ENCODE results near the gene MAGI2.

MAGI2 gene

DNA sequence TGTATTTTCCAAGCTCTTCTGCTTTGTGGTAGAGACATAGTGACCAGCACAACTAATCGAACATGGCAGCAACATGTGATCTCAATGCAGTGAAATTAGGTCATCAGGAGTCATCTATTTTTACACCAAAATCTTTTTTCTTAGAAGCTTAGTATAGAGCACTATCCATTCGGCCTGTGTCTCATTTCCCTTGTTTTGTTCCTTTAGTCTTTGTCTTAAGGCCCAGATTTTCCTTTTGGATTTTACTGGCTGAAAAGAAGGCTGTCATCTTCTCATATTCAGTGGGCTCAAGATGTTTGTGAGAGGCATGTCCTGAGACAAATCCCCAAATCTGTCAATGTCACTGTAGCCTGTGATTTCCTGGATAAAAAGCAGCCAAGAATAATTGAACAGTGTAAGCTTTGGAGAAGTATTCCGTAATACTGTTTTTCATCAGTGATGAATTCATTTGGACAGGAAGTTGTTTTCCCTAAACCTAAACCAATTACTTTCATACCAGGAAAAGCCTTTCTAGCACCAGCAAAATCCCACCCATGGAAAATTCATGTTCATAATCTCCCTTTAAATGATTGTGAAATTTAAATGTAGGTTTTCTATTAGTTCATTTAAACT, 55.2 kb downstream of the MAGI2 start:
- DNase-seq (ENCODE audit: low read depth, low spot score): no peak
- no peak overlapping the region for H3K27ac ChIP-seq

DNA sequence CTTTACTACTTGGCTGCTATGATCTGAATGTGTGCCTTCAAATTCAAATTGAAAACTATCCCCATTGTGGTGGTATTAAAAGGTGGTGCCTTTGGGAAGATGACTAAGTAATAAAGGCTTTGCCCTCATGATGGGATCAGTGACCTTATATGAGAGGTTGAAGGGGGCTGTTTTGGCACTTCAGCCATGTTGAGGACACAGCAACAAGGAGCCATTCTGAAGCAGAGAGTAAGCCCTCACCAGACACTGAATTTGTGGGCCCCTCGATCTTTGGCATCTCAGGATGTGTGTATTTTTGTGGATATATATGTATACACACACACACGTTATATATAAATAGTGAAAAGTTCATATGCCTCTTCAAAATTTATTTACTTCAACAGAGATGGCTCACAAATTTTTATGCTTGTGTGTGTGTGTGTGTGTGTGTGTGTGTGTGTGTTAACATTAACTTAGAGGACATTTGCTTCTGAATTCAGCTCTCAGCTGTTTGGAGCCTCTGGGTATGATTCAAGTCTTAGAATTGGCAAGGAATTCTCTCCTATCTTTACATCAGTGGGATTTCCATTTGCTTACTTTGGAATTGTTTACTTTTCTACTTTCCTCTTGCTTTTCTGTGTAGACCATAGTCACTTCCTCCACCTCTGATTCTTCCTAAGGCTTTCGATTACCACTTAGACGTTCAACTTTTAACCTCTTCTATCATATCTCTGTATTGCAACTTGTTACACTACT, 66.6 kb downstream of the MAGI2 start:
- DNase-seq (ENCODE audit: low read depth, low spot score): no peak
- H3K27ac ChIP-seq: no peak overlapping the region

DNA sequence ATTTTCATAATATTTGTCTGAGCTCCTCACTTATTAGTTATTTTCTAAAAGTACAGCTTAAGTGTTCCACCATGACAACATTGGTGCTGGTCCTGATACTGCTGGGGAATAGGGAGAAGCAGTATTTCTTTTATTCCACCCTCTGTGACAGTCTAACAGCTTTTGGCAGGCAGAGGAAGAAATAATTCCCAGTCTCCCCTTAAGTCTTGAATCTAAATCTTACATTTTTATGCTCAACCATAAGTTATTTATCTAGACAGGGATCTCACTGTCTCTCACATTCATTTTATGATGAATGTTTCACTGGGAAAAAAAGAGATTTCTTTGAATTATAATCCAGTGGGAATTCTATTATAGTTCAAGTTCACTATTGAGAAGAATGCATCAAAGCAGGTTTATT, 71.5 kb downstream of the MAGI2 start:
- DNase-seq (ENCODE audit: low read depth, low spot score): no peak
- no peak overlapping the region for H3K27ac ChIP-seq

DNA sequence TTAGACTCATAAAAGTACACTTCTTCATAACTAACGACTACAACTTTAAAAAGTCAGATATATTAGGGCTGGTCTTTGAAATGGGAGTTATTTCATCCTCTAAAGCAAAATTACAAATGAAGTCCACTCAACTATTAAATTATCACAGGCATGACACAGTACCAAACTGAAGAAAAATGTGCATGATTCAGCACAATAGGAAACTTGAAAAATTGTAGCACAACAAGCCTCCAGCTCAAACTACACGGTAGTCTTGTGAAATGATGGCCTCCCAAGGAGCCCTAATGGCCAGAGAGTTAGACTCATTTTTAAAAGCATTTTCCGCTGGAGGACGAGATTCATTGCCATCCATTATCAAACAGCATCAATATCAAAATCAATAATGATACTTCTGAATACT, 76.4 kb downstream of the MAGI2 start:
- H3K27ac ChIP-seq: no peak overlapping the region
- no peak for DNase-seq (ENCODE audit: low read depth, low spot score)

DNA sequence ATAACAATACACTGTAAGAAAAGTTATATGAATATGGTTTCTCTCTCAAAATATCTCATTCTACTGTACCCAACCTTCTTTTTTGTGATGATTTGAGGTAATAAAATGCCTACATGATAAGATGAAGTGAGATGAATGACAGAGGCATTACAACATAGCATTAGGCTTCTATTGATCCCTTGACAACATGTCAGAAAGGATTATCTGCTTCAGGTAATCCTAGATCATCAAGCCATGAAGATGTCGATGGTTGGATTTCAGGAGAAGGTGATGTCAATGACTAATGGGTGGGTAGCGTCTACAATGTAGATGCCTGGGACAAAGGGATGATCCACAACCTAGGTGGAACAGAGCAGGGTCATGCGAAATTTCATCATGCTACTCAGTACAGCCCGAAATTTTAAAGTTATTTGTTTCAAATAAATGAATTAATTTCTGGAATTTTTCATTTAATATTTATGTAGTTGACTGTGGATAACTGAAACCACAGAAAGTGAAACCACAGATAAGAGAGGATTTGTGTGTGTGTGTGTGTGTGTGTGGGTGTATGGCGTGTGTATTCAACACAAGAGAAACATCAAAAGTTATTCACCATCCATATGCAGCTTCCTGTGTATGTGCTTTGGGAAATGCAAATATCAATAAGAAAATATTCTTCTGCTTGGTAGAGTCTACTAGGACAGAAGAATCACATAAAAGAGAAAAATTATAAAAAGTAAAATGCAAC, 77.0 kb downstream of the MAGI2 start:
- no peak overlapping the region for H3K27ac ChIP-seq
- DNase-seq (ENCODE audit: low read depth, low spot score): no peak

DNA sequence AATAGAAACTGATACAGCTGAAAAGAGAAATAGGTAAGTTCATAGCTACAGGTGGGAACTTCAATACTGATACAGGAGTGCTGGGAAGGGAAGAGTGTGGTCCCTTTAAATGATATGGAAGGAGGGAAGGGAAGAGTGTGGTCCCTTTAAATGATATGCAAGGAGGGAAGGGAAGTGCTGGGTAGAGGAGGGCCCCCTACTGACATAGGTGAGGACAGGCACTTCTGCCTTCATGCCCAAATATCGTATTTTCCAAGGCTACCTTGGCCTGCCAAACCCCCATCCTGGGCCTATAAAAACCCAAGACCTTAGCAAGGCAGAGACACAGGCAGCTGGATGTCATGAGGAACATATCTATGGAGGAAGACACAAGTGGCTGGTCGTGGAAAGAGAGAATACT, 92.3 kb downstream of the MAGI2 start:
- H3K27ac ChIP-seq: no peak overlapping the region
- no peak for DNase-seq (ENCODE audit: low read depth, low spot score)

DNA sequence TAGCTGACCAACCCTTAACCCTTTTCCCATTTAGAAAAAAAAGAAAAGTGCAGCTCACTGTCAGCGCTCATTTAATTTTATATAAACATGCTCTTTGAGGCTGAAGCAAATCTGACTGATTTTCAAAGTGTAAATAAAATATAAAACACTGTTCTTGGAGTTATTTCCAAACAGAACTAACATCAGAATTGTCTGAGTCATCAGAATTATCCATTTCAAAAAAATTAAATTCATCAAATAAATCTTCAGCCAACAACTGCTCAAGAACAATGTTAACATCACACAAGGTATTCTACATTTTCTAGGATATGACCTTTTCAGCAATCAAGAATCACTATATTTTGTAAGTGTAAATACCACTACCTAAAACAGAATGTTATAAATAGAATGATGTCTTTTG, 93.6 kb downstream of the MAGI2 start:
- no peak for DNase-seq (ENCODE audit: low read depth, low spot score)

DNA sequence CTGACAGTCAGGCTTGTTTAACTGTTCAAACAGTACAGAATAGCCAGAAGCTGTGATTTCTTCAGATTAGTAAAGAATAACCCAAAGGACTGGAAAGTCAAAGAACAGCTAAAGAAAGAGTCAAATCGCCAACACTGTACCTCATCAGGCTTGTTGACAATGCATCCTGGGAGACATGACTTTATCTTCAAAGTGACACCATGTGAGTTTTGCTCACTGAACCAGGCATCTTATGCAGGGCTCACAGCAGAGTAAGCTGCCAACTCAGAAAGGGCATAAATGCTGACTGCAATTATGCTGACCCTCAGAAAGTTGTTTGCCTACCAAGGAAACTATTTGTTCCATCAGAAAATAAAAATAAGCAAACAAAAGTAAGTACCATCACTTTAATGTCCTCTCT, 96.4 kb downstream of the MAGI2 start:
- no peak for DNase-seq (ENCODE audit: low read depth, low spot score)
- no peak overlapping the region for H3K27ac ChIP-seq

More for the DNA sequence above, 93.6 kb downstream of the MAGI2 start:
- no peak overlapping the region for H3K27ac ChIP-seq

DNA sequence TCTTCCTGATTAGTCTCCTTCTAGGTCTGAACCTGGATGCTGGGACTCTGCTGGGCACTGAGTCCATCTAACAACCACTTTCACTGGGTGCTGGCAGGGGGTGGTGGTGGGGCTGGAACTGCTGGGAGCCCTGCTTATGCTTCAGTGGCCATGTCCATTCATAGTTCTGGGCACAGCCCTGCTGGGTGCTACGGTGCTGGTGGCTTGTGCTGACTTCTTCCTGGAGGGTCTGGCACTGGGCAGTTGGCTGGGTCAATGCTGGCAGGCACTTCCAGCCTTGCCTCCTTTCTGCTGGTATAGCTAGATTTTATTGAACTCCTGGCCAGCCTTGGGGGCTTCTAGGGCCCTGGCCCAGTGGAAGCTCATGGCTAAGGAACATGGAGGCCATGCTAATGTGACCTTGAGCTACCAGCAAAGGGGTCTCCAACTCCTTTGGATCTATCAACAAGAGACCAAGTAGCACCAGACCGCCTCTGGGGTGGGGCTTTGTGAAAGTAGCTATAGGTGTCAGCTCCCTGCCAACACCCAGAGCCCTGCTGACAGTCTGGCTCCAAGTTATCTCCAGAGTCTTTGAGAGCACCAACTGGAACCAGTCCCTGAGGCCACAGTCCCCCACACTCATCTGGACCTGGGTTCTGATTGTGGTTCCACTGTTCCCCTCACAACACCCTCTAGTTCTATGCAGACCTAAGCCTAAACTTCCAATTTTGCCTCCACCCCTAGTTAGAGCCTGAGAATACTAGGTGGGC, 99.6 kb downstream of the MAGI2 start:
- no peak overlapping the region for H3K27ac ChIP-seq
- no peak for DNase-seq (ENCODE audit: low read depth, low spot score)

DNA sequence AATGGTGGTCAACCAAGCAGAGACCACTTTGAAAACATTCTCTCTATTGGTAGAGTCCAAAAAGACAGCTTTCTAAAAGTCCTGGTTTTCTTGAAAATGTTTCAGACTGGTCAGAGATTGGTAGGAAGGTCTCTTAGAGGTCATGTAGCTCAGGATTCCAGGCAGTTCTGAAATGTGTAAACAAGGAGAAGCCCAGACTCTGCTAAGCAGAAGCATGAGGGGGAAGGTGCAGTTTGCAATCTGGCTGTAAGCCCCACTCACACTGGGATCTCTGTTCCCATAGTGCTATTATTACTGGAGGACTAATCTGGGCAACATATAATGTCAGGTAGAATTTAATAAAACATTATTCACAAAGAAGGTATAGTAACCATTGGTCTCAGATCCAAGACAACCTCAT, 101.1 kb downstream of the MAGI2 start:
- DNase-seq (ENCODE audit: low read depth, low spot score): no peak
- no peak overlapping the region for H3K27ac ChIP-seq

DNA sequence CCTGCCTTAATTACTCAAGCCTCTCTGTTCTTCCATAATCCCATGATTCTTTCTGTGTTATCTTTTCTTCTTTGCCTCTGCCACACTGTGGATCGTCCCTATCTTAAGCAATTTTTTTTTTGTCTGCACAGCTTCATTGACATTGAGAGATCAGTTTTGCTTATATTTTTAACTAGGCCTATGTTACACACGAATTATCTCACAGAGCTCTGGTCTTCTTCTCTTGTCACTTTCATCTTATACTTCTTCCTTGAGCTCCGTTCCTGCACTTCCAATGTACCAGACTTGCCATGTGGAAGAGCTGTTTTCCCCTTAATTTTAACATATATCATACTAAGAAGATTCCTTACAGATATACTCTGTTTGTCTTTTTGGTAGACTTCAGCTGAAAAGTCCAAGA, 106.1 kb downstream of the MAGI2 start:
- no peak for DNase-seq (ENCODE audit: low read depth, low spot score)
- H3K27ac ChIP-seq: no peak overlapping the region

DNA sequence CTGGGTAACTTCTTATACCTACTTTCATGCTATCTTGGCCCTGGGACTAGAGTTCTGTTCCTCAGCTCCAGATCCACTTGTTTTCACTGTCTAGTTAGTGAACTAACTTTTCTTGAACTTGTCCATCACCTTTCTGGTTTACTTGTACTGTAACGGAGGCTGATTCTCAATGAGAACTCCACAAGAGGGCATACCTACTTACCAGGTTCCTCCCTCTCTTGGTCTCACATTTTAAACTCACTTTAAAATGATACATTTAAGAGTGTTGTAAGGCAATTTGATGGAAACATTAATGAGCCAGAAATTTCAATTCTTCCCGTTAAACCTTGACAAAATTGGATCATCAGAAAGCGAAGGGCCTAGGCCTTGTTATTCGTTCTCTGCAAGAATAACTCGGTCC, 111.6 kb downstream of the MAGI2 start:
- no peak for DNase-seq (ENCODE audit: low read depth, low spot score)
- H3K27ac ChIP-seq: no peak overlapping the region

DNA sequence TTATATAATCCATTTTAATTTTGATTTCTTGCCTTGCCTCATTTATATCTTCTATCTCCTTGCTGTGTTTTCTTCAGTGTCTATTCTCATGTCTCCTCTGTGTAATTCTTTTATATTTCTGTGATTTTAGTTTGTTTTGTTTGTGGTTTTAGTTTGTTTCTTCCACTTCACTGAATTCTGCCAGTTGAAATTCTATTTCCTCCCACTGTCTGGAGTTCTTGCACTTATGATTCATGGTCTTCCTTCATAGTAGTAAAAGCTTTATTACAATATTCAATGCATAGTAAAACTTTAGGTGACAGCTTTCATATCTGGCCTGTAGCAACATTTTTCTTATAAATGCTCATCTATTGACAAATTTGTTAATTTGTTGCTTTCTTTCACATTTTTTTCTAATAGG, 113.3 kb downstream of the MAGI2 start:
- no peak for DNase-seq (ENCODE audit: low read depth, low spot score)
- no peak overlapping the region for H3K27ac ChIP-seq

DNA sequence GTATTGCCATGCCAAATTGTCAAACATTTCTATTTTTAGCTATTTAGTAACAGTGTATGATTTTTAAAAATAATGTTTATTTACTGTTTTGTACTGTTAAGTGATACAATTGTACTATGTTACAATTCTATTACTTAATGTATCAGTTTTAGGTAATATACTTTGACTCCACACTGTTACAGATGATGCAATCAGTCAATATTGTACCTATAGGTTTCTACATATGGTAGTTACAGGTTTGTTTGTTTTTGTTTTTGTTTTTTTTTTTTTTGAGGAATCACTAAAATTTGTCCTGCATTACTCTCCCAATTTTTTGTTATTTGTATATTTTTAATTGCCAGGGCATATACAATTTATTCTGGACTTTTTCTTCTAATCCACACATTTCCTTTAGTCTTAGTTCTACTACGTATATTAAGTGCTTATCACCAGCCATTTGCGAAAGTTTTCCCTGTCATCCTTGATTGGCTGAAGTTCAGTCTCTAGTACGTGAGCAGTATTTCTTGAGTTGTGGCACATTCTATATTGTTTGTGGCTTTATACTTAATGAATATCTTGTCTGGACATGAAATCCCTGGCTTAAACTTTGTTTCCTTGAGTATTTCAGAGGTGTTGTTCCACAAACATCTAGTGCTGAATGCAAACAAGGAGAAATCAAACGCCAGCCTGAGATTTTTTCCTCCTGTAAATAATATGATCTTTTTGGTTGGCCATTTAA, 114.1 kb downstream of the MAGI2 start:
- H3K27ac ChIP-seq: no peak overlapping the region
- no peak for DNase-seq (ENCODE audit: low read depth, low spot score)

DNA sequence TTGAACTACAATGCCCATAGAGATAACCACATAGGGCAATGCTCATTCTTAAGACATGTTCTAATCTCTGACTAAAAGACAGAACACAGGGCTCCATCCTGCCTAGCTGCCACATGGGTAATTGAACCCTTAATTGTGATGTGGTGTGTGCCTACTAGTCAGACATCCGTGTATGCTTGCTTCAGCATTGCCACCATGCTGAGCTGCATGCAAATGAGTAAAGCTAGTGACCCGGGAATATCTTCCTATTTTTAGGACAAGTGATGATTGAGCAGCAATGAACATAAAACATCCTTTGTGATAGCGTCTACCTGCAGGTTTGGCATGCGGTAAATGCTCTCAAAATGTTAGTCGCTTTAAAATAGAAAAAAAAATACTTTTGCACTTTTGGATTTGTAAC, 115.8 kb downstream of the MAGI2 start:
- H3K27ac ChIP-seq: no peak overlapping the region
- DNase-seq (ENCODE audit: low read depth, low spot score): no peak

DNA sequence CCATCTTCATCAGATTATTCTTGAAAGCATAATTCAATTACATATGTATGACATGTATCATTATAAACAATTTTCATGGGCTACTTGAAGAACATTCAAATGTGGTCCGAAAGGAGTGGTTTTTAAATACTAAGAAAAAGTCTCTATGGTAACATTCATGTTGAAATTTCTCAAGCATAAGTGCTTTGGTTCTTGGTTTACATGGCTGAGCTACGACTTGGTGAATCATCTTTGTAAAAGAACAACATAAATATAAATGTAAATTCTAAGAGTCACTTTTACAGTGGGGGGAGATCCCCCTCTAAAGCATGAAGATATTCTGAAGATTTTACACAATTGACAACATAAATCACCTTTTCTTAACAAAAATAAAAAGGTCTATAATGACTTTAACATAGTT, 118.6 kb downstream of the MAGI2 start:
- no peak overlapping the region for H3K27ac ChIP-seq
- no peak for DNase-seq (ENCODE audit: low read depth, low spot score)

DNA sequence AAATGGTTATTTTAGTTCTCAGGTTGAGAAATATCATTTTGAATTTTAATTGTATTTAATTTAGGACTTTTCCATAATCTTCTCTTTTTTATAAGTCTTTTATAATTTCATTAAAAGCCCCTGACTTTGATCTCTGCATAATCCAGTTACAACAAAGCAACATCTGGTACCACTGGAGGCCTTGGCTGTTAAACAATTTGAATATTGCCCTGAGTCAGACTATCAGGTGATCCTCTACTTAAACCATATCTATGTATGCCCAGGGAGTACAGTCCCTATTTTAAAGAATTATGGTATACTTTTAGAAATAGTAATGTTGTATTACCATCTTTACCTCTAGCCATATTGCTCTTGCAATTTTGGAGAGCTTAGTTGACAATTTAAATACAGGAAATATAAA, 119.1 kb downstream of the MAGI2 start:
- H3K27ac ChIP-seq: no peak overlapping the region
- no peak for DNase-seq (ENCODE audit: low read depth, low spot score)

DNA sequence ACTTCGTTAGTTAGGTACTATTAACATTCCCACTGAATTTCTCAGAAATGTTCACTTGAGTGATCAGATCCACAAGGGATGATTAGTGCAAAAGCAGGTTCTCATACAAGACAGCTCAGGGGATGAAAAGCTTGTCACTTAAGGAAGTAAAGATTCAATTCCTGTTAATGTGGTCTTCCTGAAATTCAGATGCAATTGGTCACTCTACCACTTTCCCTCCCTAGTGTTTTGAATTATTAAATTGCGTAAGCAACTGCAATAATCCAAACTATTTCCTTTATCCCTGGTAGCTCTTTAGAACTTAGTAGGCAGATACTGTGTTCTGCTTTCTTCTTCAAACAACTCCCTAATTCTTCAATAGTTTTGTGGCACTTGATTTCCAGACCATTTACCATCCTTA, 121.4 kb downstream of the MAGI2 start:
- no peak for DNase-seq (ENCODE audit: low read depth, low spot score)
- no peak overlapping the region for H3K27ac ChIP-seq

DNA sequence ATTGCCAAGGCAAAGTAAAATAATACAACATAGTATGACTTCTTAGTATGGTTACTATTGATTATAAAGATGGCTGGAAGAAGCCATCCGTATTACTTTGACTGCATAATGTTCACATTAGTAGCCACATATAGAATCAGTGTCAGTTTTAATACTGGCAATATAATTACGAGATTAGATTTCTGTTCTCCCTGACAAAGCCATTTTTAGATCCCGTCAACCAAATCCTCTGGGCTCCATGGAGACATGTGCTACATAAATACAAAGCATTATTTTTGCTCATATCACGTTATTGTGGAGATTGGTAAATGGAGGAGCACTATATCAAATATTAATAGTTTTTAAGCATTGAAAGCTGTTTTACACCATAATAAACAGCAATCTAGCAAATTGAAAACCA, 124.0 kb downstream of the MAGI2 start:
- no peak overlapping the region for H3K27ac ChIP-seq
- DNase-seq (ENCODE audit: low read depth, low spot score): no peak

DNA sequence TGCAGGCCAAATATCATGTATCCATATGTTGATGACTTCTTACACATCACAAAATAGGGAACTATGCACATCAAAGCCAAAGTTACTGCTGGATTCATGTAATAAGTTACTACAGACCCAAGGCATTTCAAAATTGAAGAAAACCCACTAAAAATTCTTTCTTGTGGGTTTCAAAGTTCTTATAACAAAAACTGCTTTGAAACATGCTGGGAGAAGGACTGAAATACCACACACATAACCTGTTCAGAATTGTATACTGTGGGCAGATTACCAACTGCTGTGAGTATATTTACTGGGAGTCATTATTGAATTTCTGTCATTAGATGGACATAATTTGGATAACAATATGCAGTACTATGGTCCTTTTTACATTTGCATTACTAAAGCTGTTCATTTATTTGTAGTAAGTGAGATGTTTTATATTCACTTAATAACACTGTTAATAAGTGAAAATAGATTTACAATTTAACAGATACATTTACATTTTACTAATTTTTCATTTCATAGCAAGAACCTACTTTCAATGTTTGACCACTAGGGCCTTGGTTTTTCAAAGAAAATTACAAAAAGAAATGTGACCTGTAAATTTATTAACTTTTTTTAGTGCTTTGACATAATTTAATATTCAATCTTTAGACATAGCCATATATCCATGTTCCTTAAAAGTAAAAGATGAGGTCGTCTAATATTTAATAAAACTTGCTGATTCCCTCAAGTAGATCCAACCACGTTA, 132.6 kb downstream of the MAGI2 start:
- no peak for DNase-seq (ENCODE audit: low read depth, low spot score)
- H3K27ac ChIP-seq: no peak overlapping the region

Measured in epithelial cell of prostate (primary cell).